HG03439 (cell line): ENCODE data around the gene NRXN3.

ENCODE experiments used
- ATAC-seq: cut with Tn5 transposase; IDR thresholded peaks from one replicate; pipeline ENCODE4 v1.9.1; 2021; ENCODE audit warnings: mild to moderate bottlenecking, moderate library complexity; ENCODE audit not compliant: unreplicated experiment

NRXN3 gene

GRCh38 chr14:79878229-79878628 is 1708.1 kb downstream of the NRXN3 start:
- no peak for ATAC-seq

GRCh38 chr14:79878785-79879184 is 1708.6 kb downstream of the NRXN3 start:
- ATAC-seq = no peak

GRCh38 chr14:79881299-79881698 is 1711.1 kb downstream of the NRXN3 start:
- ATAC-seq = no peak

- no peak for ATAC-seq
Observed at GRCh38 chr14:79890527-79890926, 1720.4 kb downstream of the NRXN3 start.

- no peak for ATAC-seq
Observed at GRCh38 chr14:79896009-79896408, 1725.8 kb downstream of the NRXN3 start.

- ATAC-seq = no peak
Observed at GRCh38 chr14:79899610-79900009, 1729.4 kb downstream of the NRXN3 start.

- no peak for ATAC-seq
Observed at GRCh38 chr14:79904497-79904896, 1734.3 kb downstream of the NRXN3 start.

- ATAC-seq = no peak
Observed at GRCh38 chr14:79906994-79907393, 1736.8 kb downstream of the NRXN3 start.

- no peak for ATAC-seq
Observed at GRCh38 chr14:79910086-79910485, 1739.9 kb downstream of the NRXN3 start.

GRCh38 chr14:79911744-79912143 is 1741.6 kb downstream of the NRXN3 start:
- no peak for ATAC-seq

- no peak for ATAC-seq
Observed at GRCh38 chr14:79914595-79914994, 1744.4 kb downstream of the NRXN3 start.

GRCh38 chr14:79915406-79915805 is 1745.2 kb downstream of the NRXN3 start:
- no peak for ATAC-seq

GRCh38 chr14:79916281-79916680 is 1746.1 kb downstream of the NRXN3 start:
- ATAC-seq = no peak

- no peak for ATAC-seq
Observed at GRCh38 chr14:79916892-79917291, 1746.7 kb downstream of the NRXN3 start.
